ENCODE measurements around the gene BMAL1.

DNA sequence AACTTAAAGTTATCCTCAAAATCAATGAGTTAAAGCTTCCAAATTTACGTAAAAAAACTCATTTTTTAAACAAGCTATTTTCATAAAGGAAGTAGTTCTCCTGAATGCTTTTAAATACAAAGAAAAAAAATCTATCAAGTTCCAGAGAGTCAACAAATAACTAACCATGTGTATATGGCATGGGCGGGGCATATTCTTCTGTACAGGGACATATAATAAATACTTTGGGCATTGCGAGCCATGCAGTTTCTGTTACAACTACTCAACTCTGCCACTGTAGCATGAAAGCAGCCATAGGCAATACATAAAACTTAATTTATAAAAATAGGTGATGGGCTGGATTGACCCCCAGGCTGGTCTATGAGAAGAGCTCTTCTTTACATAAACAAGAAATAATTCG is 127.6 kb downstream of the BMAL1 start:
- TF ChIP-seq POLR2A (IDR thresholded peaks at IDR 0.05; ENCODE audit: low read depth, low read length) (no peak), POLR2AphosphoS5 (IDR thresholded peaks at IDR 0.05; ENCODE audit: low read depth, low read length) (no peak)
